GM19468 (cell line): ENCODE data around the gene LINC00305.

Source experiments
- ATAC-seq: cut with Tn5 transposase; IDR thresholded peaks from one replicate; pipeline ENCODE4 v1.9.1; 2021; ENCODE audit warnings: mild to moderate bottlenecking, moderate library complexity, moderate number of reproducible peaks; ENCODE audit not compliant: unreplicated experiment; ENCODE audit errors: extremely low read depth

LINC00305 gene

DNA sequence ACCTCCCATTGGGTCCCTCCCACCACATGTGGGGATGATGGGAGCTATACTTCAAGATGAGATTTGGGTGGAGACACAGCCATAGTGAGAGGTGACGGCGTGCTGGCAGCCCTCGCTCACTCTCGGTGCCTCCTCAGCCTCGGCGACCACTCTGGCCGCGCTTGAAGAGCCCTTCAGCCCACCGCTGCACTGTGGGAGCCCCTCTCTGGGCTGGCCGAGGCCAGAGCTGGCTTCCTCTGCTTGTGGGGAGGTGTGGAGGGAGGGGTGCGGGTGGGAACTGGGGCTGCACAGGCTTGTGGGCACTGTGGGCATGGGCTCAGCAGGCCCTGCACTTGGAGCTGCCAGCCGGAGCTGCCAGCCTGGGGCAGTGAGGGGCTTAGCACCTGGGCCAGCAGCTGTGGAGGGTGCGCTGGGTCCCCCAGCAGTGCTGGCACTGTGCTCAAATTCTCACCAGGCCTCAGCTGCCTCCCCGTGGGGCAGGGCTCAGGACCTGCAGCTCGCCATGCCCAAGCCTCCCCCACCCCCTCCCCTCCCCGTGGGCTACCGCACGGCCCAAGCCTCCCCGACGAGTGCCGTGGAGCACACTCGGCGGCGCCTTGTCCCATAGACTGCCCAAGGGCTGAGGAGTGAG lies 106.0 kb downstream of the LINC00305 start:
- no peak for ATAC-seq

DNA sequence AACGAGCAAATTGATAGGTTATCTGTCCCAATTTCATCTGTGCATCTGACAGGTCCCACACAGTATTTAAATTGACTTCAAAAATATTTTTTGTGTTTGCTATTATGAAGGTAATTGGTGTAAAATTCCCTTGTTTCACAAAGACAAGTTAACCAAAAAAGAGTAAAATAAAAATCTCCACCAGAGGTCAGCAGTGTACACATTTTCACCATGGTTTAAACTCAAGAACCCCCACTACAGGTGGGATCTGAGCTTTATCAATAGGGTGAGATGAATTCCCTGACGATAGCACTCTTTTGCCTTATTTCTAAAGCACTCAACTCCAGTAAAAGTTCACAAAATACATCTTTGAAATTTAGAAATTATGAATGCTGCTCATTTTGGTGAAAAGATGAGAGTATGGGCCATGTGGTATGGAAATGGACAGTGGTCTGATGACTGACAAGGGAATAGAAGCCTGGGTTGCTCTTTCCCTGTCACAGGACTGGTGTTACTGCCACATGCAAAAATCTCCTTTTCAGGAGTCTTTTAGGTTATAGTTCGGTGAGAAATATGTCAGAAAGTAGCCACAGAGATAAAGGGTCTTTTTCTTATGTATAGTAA lies 111.0 kb downstream of the LINC00305 start:
- ATAC-seq = peak; percentile 41

DNA sequence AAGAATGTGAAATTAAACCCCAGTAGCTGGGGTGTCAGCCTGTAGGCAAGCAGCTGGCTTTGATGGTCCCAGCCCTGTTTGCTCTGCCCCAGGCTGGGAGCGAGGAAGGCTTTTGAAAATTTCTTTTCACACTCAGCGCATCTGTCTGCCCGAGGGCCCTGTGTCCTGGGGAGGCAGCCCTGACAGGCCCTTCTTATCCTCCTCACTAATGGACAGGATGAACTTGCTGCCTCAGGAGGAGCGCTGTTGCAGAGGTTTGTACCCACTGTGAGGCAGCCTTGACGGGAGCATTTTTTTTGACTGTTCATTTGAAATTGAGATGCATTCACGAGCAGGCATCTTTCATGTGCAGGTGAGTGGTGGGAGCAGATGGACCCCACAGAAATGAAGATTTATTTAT lies 116.6 kb downstream of the LINC00305 start:
- no peak for ATAC-seq

DNA sequence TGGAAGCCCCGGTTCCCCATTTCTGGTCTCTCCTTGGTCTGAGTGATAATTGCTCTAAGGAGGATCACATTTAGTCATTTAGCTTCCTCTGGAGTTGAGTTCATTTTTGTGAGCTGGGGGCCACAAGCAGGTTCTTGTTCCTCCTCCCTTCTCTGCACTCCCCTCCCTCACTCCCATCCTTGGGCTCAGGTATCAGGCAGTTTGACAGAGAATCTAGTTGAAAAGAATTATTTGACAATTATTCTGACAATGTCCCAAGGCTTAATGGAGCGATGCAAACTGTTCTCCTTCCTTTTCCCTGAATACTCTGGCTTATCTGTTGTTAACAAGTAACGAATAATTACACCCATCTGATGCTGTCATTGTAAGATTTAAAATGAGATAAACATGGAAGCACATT lies 117.5 kb downstream of the LINC00305 start:
- no peak for ATAC-seq
